ENCODE data around the gene SYNM. TPM values are rescaled to one million over a fixed set of nuclear protein-coding genes. Genes with fewer than 3 reads are reported as not detected.
"Not testable (repeated sequence)": the region's sequence is repeated elsewhere in the genome, so short reads cannot be mapped to it uniquely, and the experiment has no call there.

SYNM gene
- total RNA-seq, 1 donor from 2014 or later = 23.4 TPM

DNA sequence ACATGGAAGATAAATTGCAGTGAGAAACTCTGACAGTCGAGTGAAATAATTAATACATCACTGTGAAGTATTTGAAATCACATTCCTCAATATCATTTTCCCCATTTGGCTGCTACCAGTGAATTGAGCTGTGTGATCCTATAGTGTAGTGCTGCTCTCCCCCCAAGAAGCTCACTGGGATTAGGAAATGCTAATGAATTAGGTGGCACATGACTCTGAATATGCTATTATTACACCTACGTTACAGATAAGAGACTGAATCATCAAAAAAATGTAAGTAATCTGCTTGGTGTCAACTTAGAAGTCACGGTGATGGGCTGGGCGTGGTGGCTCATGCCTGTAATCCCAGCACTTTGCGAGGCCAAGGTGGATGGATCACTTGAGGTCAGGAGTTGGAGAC, 34.7 kb upstream of the SYNM start:
- no peaks in the 10 kb centered on the region for H3K4me1 Mint-ChIP-seq (ENCODE audit: low read depth)
- DNase-seq (ENCODE audit: low spot score) = no peak
- H3K27ac Mint-ChIP-seq (ENCODE audit: unreplicated experiment) = no peak overlapping the region
- H3K9me3 Mint-ChIP-seq (ENCODE audit: low read depth) = no peaks in the 10 kb centered on the region
- H3K4me3 Mint-ChIP-seq (ENCODE audit: unreplicated experiment) = no peak overlapping the region
- no peaks in the 10 kb centered on the region for H3K36me3 Mint-ChIP-seq (ENCODE audit: low read depth)
- no peaks in the 10 kb centered on the region for H3K27me3 Mint-ChIP-seq (ENCODE audit: low read depth)
- TF ChIP-seq, protein P1, sequence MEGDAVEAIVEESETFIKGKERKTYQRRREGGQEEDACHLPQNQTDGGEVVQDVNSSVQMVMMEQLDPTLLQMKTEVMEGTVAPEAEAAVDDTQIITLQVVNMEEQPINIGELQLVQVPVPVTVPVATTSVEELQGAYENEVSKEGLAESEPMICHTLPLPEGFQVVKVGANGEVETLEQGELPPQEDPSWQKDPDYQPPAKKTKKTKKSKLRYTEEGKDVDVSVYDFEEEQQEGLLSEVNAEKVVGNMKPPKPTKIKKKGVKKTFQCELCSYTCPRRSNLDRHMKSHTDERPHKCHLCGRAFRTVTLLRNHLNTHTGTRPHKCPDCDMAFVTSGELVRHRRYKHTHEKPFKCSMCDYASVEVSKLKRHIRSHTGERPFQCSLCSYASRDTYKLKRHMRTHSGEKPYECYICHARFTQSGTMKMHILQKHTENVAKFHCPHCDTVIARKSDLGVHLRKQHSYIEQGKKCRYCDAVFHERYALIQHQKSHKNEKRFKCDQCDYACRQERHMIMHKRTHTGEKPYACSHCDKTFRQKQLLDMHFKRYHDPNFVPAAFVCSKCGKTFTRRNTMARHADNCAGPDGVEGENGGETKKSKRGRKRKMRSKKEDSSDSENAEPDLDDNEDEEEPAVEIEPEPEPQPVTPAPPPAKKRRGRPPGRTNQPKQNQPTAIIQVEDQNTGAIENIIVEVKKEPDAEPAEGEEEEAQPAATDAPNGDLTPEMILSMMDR (IDR thresholded peaks at IDR 0.05) = no peak

DNA sequence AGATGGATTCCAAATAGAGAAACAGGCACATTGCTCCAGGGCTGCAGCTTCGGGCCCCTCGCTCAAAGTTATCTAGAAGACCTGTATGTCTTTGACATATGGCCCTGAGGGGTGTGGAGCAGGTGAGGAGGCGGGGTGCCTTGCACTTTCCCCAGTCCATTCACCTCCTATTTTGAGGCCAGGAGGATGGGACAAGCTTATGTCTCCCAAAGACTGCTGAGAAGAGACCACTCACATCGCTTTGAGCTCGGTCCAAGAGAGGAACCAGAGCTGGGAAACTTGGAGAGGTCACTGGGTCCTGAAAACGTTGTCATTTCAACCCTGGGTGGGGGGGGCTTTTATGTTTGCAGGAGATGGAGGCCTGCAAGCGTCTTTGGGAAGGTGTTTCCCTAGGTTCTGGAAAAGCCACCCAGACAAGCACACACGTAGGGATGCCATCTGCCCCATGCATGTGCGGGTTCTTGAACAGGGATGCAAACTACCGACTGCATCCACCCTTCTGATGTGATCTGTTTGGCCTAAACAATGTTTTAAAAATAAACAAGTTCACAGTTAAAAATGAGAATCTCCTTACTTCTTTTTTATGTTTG, 33.7 kb upstream of the SYNM start:
- Mint-ChIP-seq H3K4me1 (ENCODE audit: low read depth) (peaks cover 2% of the 10 kb centered on the region), H3K9me3 (ENCODE audit: low read depth) (no peaks in the 10 kb centered on the region), H3K27me3 (ENCODE audit: low read depth) (no peaks in the 10 kb centered on the region), H3K27ac (ENCODE audit: unreplicated experiment) (no peak overlapping the region), H3K36me3 (ENCODE audit: low read depth) (no peaks in the 10 kb centered on the region), H3K4me3 (ENCODE audit: unreplicated experiment) (no peak overlapping the region)
- TF ChIP-seq, protein P1 (IDR thresholded peaks at IDR 0.05) = no peak
- no peak for DNase-seq (ENCODE audit: low spot score)

DNA sequence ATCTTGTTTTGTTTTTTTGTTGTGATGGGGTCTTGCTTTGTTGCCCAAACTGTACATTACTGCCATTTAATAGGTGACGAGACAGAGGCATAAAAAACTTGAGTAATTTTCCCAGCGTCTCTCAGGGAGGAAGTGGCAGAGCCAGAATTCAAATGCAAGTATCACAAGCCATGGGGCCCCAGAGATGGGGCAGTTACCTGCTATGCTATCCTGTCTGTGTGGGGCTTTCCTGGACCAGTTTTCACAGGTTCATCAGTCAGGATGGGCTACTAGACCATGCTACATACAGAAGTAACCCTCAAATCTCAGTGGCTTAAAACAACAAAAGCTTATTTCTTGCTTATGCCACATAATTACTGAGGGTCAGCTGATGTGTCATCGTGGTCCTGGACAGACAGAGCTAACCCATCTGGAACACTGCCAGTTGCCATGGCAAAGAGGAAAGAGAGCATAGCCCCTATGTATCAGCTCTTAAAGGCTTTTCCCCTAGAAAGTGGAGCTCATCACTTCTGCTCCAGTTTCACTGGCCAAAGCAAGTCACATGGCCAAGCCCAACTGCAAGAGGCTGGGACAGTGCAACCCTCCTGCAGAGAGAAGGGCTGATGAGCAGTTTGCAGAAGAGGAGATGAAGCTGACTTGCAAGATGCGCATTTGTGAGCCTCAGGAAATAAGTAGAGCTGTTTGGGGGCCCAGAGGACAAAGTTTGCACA, 31.7 kb upstream of the SYNM start:
- Mint-ChIP-seq H3K27me3 (ENCODE audit: low read depth) (no peaks in the 10 kb centered on the region), H3K9me3 (ENCODE audit: low read depth) (no peaks in the 10 kb centered on the region), H3K4me3 (ENCODE audit: unreplicated experiment) (no peak overlapping the region), H3K27ac (ENCODE audit: unreplicated experiment) (no peak overlapping the region), H3K36me3 (ENCODE audit: low read depth) (no peaks in the 10 kb centered on the region), H3K4me1 (ENCODE audit: low read depth) (peaks cover 7% of the 10 kb centered on the region)
- TF ChIP-seq, protein P1 (IDR thresholded peaks at IDR 0.05) = no peak
- DNase-seq (ENCODE audit: low spot score) = peak; percentile 18

GRCh38 chr15:99074446-99074845, 30.4 kb upstream of the SYNM start:
- no peaks in the 10 kb centered on the region for H3K27me3 Mint-ChIP-seq (ENCODE audit: low read depth)
- peak; percentile 12 for DNase-seq (ENCODE audit: low spot score)
- H3K9me3 Mint-ChIP-seq (ENCODE audit: low read depth) = no peaks in the 10 kb centered on the region
- no peak overlapping the region for H3K4me3 Mint-ChIP-seq (ENCODE audit: unreplicated experiment)
- no peak overlapping the region for H3K27ac Mint-ChIP-seq (ENCODE audit: unreplicated experiment)
- TF ChIP-seq, protein P1 (IDR thresholded peaks at IDR 0.05) = no peak
- no peaks in the 10 kb centered on the region for H3K36me3 Mint-ChIP-seq (ENCODE audit: low read depth)
- peaks cover 7% of the 10 kb centered on the region for H3K4me1 Mint-ChIP-seq (ENCODE audit: low read depth)

DNA sequence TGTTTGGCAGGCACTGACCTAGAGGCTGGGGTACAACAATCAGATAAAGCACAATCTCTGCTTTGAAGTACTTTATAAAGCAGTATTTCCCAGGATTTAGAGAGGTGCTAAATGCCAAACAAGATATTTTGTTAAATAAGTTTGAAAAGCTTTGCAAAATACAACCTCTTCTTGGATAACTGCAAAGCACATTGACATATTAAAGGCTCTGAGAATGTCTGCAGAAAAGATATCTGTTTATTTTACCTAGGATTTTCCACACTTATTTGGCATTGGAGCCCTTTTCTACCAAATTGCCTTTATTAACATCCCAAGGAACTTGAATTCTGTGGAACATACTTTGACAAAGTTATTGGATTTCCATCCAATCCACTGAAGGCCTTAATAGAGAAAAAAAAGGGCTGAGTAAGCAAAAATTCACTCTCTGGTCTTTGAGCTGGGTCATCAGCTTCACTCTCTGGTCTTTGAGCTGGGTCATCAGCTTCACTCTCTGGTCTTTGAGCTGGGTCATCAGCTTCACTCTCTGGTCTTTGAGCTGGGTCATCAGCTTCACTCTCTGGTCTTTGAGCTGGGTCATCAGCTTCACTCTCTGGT, 29.7 kb upstream of the SYNM start:
- not testable (repeated sequence) for H3K27ac Mint-ChIP-seq (ENCODE audit: unreplicated experiment); H3K4me3 Mint-ChIP-seq (ENCODE audit: unreplicated experiment); H3K9me3 Mint-ChIP-seq (ENCODE audit: low read depth); H3K4me1 Mint-ChIP-seq (ENCODE audit: low read depth); H3K36me3 Mint-ChIP-seq (ENCODE audit: low read depth); DNase-seq (ENCODE audit: low spot score); H3K27me3 Mint-ChIP-seq (ENCODE audit: low read depth)
